ENCODE results near the gene TSLP. TPM values are rescaled to one million over a fixed set of nuclear protein-coding genes. Genes with fewer than 3 reads are reported as not detected.

The TSLP gene
- total RNA-seq, 3 donors from 2014 or later (not counting 1 experiment from before 2014, with no cell fraction given): not detected

DNA sequence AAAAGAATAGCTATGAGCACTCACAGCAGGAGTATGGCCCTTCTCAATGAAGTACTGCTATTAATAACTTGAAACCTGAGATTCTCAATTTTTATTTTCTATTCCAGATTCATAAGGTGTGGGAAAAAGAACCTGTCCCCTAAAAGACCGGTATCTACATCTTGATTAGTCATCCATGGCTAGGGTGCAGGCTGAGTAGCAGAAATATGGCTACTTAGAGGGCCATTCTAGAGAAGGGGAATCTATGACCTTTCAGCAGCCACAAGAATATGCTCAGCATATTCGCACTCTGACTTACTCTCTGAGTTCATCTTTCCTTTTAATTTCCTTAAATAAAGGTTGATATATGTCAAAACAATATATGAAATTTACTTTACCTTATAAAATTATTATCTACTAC lies 48.3 kb downstream of the TSLP start:
- H3K36me3 Mint-ChIP-seq: peaks cover 18% of the 10 kb centered on the region
- peaks cover 0 to 4% of the 10 kb centered on the region in 2 donors for H3K4me1 Mint-ChIP-seq
- no peaks in the 10 kb centered on the region for H3K9me3 Mint-ChIP-seq
- no peak overlapping the region for H3K4me3 ChIP-seq (ENCODE audit: low read length)
- no peak overlapping the region for H3K4me3 Mint-ChIP-seq
- peaks cover 69% of the 10 kb centered on the region for H3K36me3 ChIP-seq (ENCODE audit: control insufficient read depth, insufficient read depth, low read length)
- no peak overlapping the region for H3K27ac ChIP-seq (ENCODE audit: low read length)
- ATAC-seq (no peak), DNase-seq (no peak)
- H3K4me1 ChIP-seq (ENCODE audit: control insufficient read depth, insufficient read depth, low read length): no peaks in the 10 kb centered on the region
- H3K27me3 Mint-ChIP-seq (ENCODE audit: low read depth in 2 of 2): no peaks in the 10 kb centered on the region
- WGBS (ENCODE audit: insufficient coverage): 67% methylated on average over 1 of the region's 2 CpGs
- no peak overlapping the region for H3K27ac Mint-ChIP-seq
- no peak for TF ChIP-seq CTCF (IDR thresholded peaks at IDR 0.05)
- intact Hi-C loops (cut with micrococcal nuclease): no loop called here
- no peaks in the 10 kb centered on the region for H3K9me3 ChIP-seq (ENCODE audit: control insufficient read depth, insufficient read depth, low read length)
- H3K27me3 ChIP-seq (ENCODE audit: control insufficient read depth, insufficient read depth, low read length): no peaks in the 10 kb centered on the region

- no peak overlapping the region for H3K27ac Mint-ChIP-seq
- no peak overlapping the region for H3K4me3 Mint-ChIP-seq
- peaks cover 0 to 4% of the 10 kb centered on the region in 2 donors for H3K4me1 Mint-ChIP-seq
- no peaks in the 10 kb centered on the region for H3K9me3 Mint-ChIP-seq
- no peaks in the 10 kb centered on the region for H3K4me1 ChIP-seq (ENCODE audit: control insufficient read depth, insufficient read depth, low read length)
- no peak for ATAC-seq
- H3K4me3 ChIP-seq (ENCODE audit: low read length): no peak overlapping the region
- H3K36me3 Mint-ChIP-seq: peaks cover 18% of the 10 kb centered on the region
- WGBS (ENCODE audit: insufficient coverage): 100% methylated on average over 1 of the region's 2 CpGs
- no peak for TF ChIP-seq CTCF (IDR thresholded peaks at IDR 0.05)
- H3K36me3 ChIP-seq (ENCODE audit: control insufficient read depth, insufficient read depth, low read length): peaks cover 78% of the 10 kb centered on the region
- H3K27me3 Mint-ChIP-seq (ENCODE audit: low read depth in 2 of 2): no peaks in the 10 kb centered on the region
- DNase-seq: no peak
- H3K27ac ChIP-seq (ENCODE audit: low read length): no peak overlapping the region
- H3K27me3 ChIP-seq (ENCODE audit: control insufficient read depth, insufficient read depth, low read length): no peaks in the 10 kb centered on the region
- intact Hi-C loops (cut with micrococcal nuclease): no loop called here
- no peaks in the 10 kb centered on the region for H3K9me3 ChIP-seq (ENCODE audit: control insufficient read depth, insufficient read depth, low read length)
Observed at GRCh38 chr5:111120911-111121310, 49.4 kb downstream of the TSLP start.

DNA sequence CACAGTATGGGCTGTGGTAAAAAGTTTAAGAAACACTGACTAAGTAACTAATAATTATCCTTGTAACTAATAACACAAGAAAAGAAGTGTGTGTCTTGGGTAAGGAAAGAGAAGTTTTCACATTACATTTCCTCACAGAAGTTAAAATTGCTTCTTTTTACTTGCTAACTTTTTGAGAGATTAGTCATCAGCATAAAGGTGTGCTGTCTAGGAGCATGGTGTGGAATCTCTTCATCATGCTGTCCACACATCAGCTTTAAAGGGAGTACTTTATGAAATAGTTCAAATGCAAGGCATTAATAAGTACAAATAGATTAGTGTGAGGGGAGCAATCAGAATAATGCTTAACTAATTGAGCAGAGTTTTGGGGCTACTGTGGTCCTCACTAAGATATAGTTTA lies 50.4 kb downstream of the TSLP start:
- Histone ChIP-seq H3K27ac (ENCODE audit: low read length) (no peak overlapping the region), H3K4me1 (ENCODE audit: control insufficient read depth, insufficient read depth, low read length) (no peaks in the 10 kb centered on the region), H3K9me3 (ENCODE audit: control insufficient read depth, insufficient read depth, low read length) (no peaks in the 10 kb centered on the region), H3K4me3 (ENCODE audit: low read length) (no peak overlapping the region), H3K27me3 (ENCODE audit: control insufficient read depth, insufficient read depth, low read length) (no peaks in the 10 kb centered on the region), H3K36me3 (ENCODE audit: control insufficient read depth, insufficient read depth, low read length) (peaks cover 86% of the 10 kb centered on the region)
- H3K27ac Mint-ChIP-seq: no peak overlapping the region
- TF ChIP-seq CTCF (IDR thresholded peaks at IDR 0.05): no peak
- intact Hi-C loops (cut with micrococcal nuclease): no loop called here
- no peak overlapping the region for H3K4me3 Mint-ChIP-seq
- no peaks in the 10 kb centered on the region for H3K9me3 Mint-ChIP-seq
- no peaks in the 10 kb centered on the region for H3K27me3 Mint-ChIP-seq (ENCODE audit: low read depth in 2 of 2)
- no peak for ATAC-seq
- DNase-seq: no peak
- H3K4me1 Mint-ChIP-seq: peaks cover 0 to 4% of the 10 kb centered on the region in 2 donors
- peaks cover 25% of the 10 kb centered on the region for H3K36me3 Mint-ChIP-seq

DNA sequence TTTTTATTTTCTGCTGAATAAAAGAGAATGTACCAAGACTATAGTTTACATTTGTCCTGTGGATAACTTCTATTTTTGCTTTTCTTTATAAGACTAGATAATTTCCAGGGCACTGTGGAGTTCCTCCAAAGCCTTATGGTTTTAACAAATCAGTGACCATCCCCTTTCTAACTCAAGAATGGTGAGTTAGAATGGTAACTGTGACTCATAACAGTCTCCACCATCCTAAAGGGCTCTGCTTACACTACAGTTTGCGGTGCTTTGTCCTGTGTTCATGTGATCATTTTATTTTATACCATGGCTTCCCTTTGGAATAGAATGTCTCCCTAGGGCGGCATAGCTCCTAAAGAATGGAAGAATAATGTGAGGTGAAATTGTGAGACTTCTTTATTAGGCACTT lies 50.9 kb downstream of the TSLP start:
- Mint-ChIP-seq H3K9me3 (no peaks in the 10 kb centered on the region), H3K4me1 (no peaks in the 10 kb centered on the region), H3K27ac (no peak overlapping the region), H3K4me3 (no peak overlapping the region), H3K27me3 (ENCODE audit: low read depth in 2 of 2) (no peaks in the 10 kb centered on the region), H3K36me3 (peaks cover 25% of the 10 kb centered on the region)
- no peaks in the 10 kb centered on the region for H3K9me3 ChIP-seq (ENCODE audit: control insufficient read depth, insufficient read depth, low read length)
- H3K4me1 ChIP-seq (ENCODE audit: control insufficient read depth, insufficient read depth, low read length): no peaks in the 10 kb centered on the region
- H3K4me3 ChIP-seq (ENCODE audit: low read length): no peak overlapping the region
- ATAC-seq: no peak
- WGBS (ENCODE audit: insufficient coverage): 40% methylated on average over 1 of the region's 2 CpGs
- intact Hi-C loops (cut with micrococcal nuclease): no loop called here
- TF ChIP-seq CTCF (IDR thresholded peaks at IDR 0.05): no peak
- DNase-seq: no peak
- H3K27ac ChIP-seq (ENCODE audit: low read length): no peak overlapping the region
- H3K27me3 ChIP-seq (ENCODE audit: control insufficient read depth, insufficient read depth, low read length): no peaks in the 10 kb centered on the region
- H3K36me3 ChIP-seq (ENCODE audit: control insufficient read depth, insufficient read depth, low read length): peaks cover 87% of the 10 kb centered on the region
